Uterus (tissue), 4 donors: ENCODE measurements around the gene PTPRJ. TPM values are rescaled to one million over a fixed set of nuclear protein-coding genes. Genes with fewer than 3 reads are reported as not detected.
"Not testable (repeated sequence)": the region's sequence is repeated elsewhere in the genome, so short reads cannot be mapped to it uniquely, and the experiment has no call there.

Experiments
- DNase-seq, 2 donors: peaks; one replicate each; pipeline ENCODE4 v3.0.0-alpha.2; 2019 to 2020
- H3K27ac ChIP-seq, 2 donors: fragments of 200-600 bp; sonication (generic); 1 replicate in 1 of 2; 2 replicates in 1 of 2; pipeline ENCODE4 v1.5.1; 2016 to 2018
- H3K27me3 ChIP-seq, 2 donors: fragments of 200-600 bp; sonication (generic); one replicate each; pipeline ENCODE4 v1.5.1; 2018 to 2019; ENCODE audit warnings: control low read depth in 1 of 2
- H3K36me3 ChIP-seq, 2 donors: fragments of 200-600 bp; sonication (generic); one replicate each; pipeline ENCODE4 v1.5.1; 2019; ENCODE audit warnings: control low read depth in 1 of 2
- H3K4me1 ChIP-seq, 2 donors: fragments of 200-600 bp; sonication (generic); one replicate each; pipeline ENCODE4 v1.5.1; 2018 to 2019; ENCODE audit warnings: control low read depth in 1 of 2
- H3K4me3 ChIP-seq, 2 donors: fragments of 200-600 bp; sonication (generic); 1 replicate in 1 of 2; 2 replicates in 1 of 2; pipeline ENCODE4 v1.5.1; 2018 to 2019; ENCODE audit warnings: mild to moderate bottlenecking in 1 of 2
- H3K9me3 ChIP-seq, 2 donors: fragments of 200-600 bp; sonication (generic); one replicate each; pipeline ENCODE4 v1.5.1; 2019; ENCODE audit warnings: control low read depth in 1 of 2
- POLR2A ChIP-seq, 2 donors: fragments of 450-650 bp; IDR thresholded peaks; one replicate each; pipeline ENCODE4 v1.6.1; 2016; ENCODE audit warnings: antibody characterized with exemption in 2 of 2, mild to moderate bottlenecking in 1 of 2, moderate library complexity in 1 of 2
- intact Hi-C: fragments of 100-400 bp; cut with DNase I; formaldehyde crosslinking; loops from one replicate; pipeline ENCODE4 v1.15.1; 2023; ENCODE audit warnings: low total_unique reads
- total RNA-seq, 4 donors: library from RNA; depleted of rRNA in 3 of 4; stranded (reverse); fragments of >200 nt in 3 of 4; gene quantifications; one replicate each; pipeline versions ENCODE4 v1.1.0 to v1.2.4, GENCODE V29; 2014 to 2023
- TF ChIP-seq, protein P1 (sequence below), 4 experiments: fragments of 200-600 bp in 2 of 4; fragments of 450-650 bp in 2 of 4; sonication (generic) in 2 of 4; IDR thresholded peaks; one replicate each; pipeline ENCODE4 v1.5.1; 2016 to 2019; ENCODE audit warnings: antibody characterized with exemption in 4 of 4, mild to moderate bottlenecking in 2 of 4, moderate library complexity in 1 of 4
- donor health status: DM: yes; HTN: yes; CAD: no.

PTPRJ gene
- total RNA-seq, 4 donors from 2014 or later: 2.1 to 22.1 (median 7.1) TPM

DNA sequence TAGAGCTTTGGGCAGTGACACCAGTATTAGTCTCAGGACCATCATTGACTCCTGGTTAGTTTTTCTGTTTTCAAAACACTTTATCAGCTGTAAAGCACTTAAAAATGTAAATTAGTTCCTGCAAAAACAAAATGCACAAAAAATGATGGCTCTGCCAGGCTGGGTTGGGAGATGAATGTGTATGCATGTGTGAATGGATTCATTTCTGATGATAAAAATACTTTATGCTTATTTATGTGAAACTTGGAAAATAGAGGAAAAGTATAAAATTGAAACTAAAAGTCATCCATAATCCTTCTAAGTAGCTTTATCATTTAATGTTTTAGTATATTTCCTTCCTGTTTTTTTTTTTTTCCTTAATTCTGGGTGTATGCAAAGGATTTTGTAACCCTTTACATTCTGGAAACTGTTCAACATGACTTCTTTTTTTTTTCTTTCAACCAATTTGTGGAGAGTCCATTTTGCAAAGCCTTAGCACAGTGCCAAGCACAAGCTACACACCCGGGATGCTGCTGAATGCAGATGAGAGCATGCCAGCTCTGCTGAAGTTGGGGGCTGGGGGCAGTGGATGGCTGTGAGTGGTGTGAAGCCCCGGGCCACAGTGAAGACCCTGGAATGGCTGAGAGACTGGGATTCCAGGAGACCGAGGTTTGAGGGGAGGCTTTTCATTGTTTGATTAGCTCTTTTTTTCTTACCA is 37.6 kb downstream of the PTPRJ start:
- no peak overlapping the region for H3K4me3 ChIP-seq
- no peaks in the 10 kb centered on the region for H3K9me3 ChIP-seq
- H3K4me1 ChIP-seq: no peaks in the 10 kb centered on the region
- no peak for DNase-seq
- no peak overlapping the region for H3K27ac ChIP-seq
- H3K27me3 ChIP-seq: no peaks in the 10 kb centered on the region
- intact Hi-C loops: no loop called here
- TF ChIP-seq, protein P1, sequence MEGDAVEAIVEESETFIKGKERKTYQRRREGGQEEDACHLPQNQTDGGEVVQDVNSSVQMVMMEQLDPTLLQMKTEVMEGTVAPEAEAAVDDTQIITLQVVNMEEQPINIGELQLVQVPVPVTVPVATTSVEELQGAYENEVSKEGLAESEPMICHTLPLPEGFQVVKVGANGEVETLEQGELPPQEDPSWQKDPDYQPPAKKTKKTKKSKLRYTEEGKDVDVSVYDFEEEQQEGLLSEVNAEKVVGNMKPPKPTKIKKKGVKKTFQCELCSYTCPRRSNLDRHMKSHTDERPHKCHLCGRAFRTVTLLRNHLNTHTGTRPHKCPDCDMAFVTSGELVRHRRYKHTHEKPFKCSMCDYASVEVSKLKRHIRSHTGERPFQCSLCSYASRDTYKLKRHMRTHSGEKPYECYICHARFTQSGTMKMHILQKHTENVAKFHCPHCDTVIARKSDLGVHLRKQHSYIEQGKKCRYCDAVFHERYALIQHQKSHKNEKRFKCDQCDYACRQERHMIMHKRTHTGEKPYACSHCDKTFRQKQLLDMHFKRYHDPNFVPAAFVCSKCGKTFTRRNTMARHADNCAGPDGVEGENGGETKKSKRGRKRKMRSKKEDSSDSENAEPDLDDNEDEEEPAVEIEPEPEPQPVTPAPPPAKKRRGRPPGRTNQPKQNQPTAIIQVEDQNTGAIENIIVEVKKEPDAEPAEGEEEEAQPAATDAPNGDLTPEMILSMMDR (IDR thresholded peaks at IDR 0.05): no peak
- TF ChIP-seq POLR2A (IDR thresholded peaks at IDR 0.05): no peak
- no peaks in the 10 kb centered on the region for H3K36me3 ChIP-seq

DNA sequence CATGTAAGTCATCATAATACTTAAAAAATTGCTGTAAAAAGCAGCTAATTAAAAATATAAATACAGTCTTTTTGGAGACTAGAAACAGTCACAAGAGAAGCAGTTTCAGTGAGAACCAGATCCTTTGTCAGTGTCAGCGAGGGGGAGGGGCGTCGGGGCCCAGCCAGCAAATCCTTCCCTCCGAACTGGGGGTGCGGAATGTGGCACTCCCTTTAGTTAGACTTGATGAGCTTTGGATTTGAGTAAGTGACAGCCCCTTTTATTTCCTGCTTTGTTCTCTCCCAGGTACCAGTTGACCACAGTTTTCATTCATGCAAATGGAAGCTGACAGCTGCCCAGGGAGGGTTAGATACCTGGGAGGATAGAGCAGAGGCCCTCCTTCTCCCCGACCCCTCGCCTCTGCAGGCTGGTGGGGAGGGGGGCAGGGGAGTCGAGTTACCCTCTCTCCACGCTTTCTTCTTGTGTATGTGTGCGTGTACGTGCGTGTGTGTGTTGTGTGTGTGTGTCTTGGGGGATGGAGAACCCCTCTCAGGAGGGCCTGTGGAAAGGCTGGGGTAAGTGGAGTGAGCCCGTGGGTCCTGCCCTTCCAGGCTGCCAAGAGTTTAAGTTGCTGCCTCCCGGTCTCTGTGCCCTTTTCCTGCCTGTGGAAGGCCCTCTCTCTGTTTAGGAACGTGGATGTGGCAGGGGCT is 38.3 kb downstream of the PTPRJ start:
- TF ChIP-seq POLR2A (IDR thresholded peaks at IDR 0.05): no peak
- TF ChIP-seq, protein P1 (IDR thresholded peaks at IDR 0.05): no peak
- intact Hi-C loops: no loop called here
- H3K27me3 ChIP-seq: no peaks in the 10 kb centered on the region
- no peak for DNase-seq
- no peak overlapping the region for H3K27ac ChIP-seq
- H3K4me1 ChIP-seq: no peaks in the 10 kb centered on the region
- H3K36me3 ChIP-seq: no peaks in the 10 kb centered on the region
- H3K4me3 ChIP-seq: no peak overlapping the region
- no peaks in the 10 kb centered on the region for H3K9me3 ChIP-seq

DNA sequence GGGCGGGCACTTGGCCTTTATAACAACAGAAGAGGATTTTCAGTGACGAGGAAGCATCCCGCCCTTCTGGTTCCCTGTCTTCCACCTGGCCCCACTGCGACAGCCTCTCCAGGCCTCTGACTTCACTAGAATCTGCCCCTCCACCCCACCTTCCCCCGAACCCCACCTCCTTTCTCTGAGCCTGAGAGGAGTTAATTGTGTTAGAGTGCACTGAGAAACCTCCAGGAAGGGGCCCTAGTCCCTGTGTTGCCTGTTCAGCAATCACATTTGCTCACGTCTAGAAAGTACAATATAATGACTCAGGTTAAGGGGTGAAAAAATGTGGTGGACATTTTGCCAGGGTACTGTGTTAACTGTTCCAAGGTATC is 38.8 kb downstream of the PTPRJ start:
- H3K9me3 ChIP-seq: no peaks in the 10 kb centered on the region
- no peaks in the 10 kb centered on the region for H3K36me3 ChIP-seq
- H3K4me1 ChIP-seq: no peaks in the 10 kb centered on the region
- no peaks in the 10 kb centered on the region for H3K27me3 ChIP-seq
- no peak for DNase-seq
- intact Hi-C loops: no loop called here
- TF ChIP-seq, protein P1 (IDR thresholded peaks at IDR 0.05): no peak
- no peak for TF ChIP-seq POLR2A (IDR thresholded peaks at IDR 0.05)
- no peak overlapping the region for H3K4me3 ChIP-seq
- no peak overlapping the region for H3K27ac ChIP-seq

DNA sequence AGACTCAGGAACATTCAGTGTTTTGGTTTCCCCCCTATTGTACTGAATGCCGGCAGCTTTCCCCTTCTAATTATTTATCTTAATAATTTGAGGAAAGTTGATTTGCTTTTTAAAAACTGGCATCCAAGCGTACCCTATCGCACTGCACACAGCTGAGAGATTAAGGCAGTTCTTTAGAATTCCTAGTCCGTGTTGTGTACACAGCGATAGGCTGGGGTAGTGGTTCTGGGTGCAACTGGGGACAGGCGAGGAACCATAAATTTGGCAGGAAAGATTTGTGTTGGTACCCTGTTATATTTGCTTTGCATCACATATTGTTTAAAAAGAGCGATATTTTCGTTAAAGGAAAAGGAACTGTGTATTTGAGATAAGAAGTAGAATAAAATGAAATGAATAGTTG is 39.2 kb downstream of the PTPRJ start:
- no peaks in the 10 kb centered on the region for H3K27me3 ChIP-seq
- no peak for TF ChIP-seq POLR2A (IDR thresholded peaks at IDR 0.05)
- TF ChIP-seq, protein P1 (IDR thresholded peaks at IDR 0.05): no peak
- no peak overlapping the region for H3K27ac ChIP-seq
- H3K9me3 ChIP-seq: no peaks in the 10 kb centered on the region
- H3K4me3 ChIP-seq: no peak overlapping the region
- intact Hi-C loops: no loop called here
- no peaks in the 10 kb centered on the region for H3K4me1 ChIP-seq
- DNase-seq: no peak
- H3K36me3 ChIP-seq: no peaks in the 10 kb centered on the region

DNA sequence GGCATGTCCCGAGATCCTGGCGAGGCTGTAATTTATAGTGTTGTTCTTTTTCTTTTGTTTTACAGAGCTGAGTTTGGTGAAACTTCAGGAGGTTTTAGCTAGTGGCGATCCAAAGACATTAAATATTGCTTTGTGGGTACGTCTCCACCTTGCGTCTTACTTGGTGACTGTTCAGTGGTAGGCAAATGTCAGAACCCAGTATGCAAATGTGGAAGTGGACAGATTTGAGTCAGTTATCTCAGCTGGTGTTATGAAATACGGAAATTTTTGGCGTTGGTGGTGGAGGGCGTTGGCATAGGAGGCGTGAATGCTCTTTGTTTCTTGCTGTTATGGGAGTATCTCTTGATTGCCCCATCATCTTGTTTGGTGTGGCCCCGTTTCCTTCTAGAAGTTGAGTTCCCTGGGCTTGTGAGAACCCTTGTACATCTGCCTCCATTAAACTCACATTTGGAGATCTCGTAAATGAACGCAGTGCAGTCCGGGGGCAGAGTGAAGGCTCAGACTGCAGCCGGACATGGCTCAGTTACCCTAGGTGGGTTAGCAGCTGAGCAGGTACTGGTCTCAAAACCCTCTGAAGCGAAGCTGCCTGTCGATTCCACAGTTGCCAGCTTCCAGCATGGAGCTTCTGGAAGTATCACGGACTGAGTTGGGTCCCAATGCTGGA is 39.9 kb downstream of the PTPRJ start:
- intact Hi-C loops: no loop called here
- no peaks in the 10 kb centered on the region for H3K36me3 ChIP-seq
- H3K27me3 ChIP-seq: no peaks in the 10 kb centered on the region
- H3K27ac ChIP-seq: no peak overlapping the region
- H3K4me3 ChIP-seq: no peak overlapping the region
- H3K9me3 ChIP-seq: no peaks in the 10 kb centered on the region
- no peak for DNase-seq
- H3K4me1 ChIP-seq: no peaks in the 10 kb centered on the region
- TF ChIP-seq POLR2A (IDR thresholded peaks at IDR 0.05): no peak
- TF ChIP-seq, protein P1 (IDR thresholded peaks at IDR 0.05): no peak

DNA sequence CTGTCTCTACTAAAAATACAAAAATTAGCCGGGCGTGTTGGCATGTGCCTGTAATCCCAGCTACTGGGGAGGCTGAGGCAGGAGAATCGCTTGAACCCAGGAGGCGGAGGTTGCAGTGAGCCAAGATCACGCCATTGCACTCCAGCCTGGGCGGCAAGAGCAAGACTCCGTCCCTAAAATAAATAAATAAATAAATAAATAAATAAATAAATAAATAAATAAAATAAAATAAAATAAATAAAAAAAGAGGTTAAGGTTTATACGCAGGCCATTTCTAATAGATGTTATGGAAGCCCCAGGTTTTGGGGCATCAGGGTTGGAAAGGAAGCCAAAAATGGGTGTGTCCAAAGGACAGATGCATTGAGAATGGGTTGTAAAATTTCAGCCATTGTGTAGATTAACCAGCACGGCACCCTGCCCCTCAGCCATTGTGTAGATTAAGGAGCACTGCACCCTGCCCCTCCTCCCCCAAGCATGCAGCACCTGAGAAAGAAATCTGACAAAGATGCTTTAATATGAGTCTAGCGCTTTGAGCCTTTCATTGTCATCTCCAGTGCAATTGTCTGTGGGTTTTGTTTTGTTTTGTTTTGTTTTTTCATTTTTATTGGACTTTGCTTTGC is 41.0 kb downstream of the PTPRJ start:
- H3K27ac ChIP-seq, H3K4me3 ChIP-seq, H3K4me1 ChIP-seq, H3K9me3 ChIP-seq, intact Hi-C loops, H3K27me3 ChIP-seq, H3K36me3 ChIP-seq, DNase-seq: not testable (repeated sequence)
